GM19455 (cell line): ENCODE measurements around the gene KANSL2.

ENCODE experiments used
- ATAC-seq: cut with Tn5 transposase; IDR thresholded peaks from one replicate; pipeline ENCODE4 v1.9.1; 2021; ENCODE audit not compliant: unreplicated experiment

Gene KANSL2

DNA sequence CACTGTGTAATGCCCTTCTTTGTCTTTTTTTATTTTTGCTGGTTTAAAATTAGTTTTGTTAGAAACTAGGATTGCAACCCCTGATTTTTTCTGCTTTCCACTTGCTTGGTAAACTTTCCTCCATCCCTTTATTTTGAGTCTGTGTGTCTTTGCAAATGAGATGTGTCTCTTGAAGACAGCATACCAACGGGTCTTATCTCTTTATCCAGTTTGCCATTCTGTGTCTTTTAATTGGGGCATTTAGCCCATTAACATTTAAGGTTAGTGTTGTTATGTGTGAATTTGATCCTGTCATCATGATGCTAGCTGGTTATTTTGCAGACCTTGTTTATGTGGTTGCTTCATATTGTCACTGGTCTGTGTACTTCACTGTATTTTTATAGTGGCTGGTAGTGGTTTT, 68.7 kb downstream of the KANSL2 start:
- no peak for ATAC-seq
